Adipocyte (in vitro differentiated cells): Measurements from ENCODE around the gene SVOPL.

Source experiments
- DNase-seq: peaks from one replicate; pipeline ENCODE4 v3.0.0-alpha.2; 2015; ENCODE audit warnings: low read depth
- H3K27me3 ChIP-seq: replicated peaks from 2 replicates; pipeline ENCODE4 v1.7.0; 2013; ENCODE audit warnings: mild to moderate bottlenecking, low read length, moderate library complexity; ENCODE audit not compliant: control insufficient read depth, insufficient read depth
- H3K36me3 ChIP-seq: 2 replicates; pipeline ENCODE4 v1.7.0; 2013; ENCODE audit warnings: low read length, mild to moderate bottlenecking, moderate library complexity; ENCODE audit not compliant: control insufficient read depth, insufficient read depth, severe bottlenecking
- H3K4me1 ChIP-seq: 2 replicates; pipeline ENCODE4 v1.7.0; 2013; ENCODE audit warnings: mild to moderate bottlenecking, low read length, moderate library complexity; ENCODE audit not compliant: control insufficient read depth, insufficient read depth
- H3K4me3 ChIP-seq: 2 replicates; pipeline ENCODE4 v1.7.0; 2013; ENCODE audit warnings: mild to moderate bottlenecking, low read length, moderate library complexity
- H3K9ac ChIP-seq: 2 replicates; pipeline ENCODE4 v1.7.0; 2013; ENCODE audit warnings: mild to moderate bottlenecking, low read length, moderate library complexity
- H3K9me3 ChIP-seq: 2 replicates; pipeline ENCODE4 v1.7.0; 2013; ENCODE audit warnings: mild to moderate bottlenecking, low read length, moderate library complexity; ENCODE audit not compliant: control insufficient read depth

SVOPL gene

GRCh38 chr7:138554674-138555073 is 146.5 kb downstream of the SVOPL start:
- DNase-seq, result no peak
- Histone ChIP-seq H3K9ac (no peak overlapping the region), H3K27me3 (no peaks in the 10 kb centered on the region), H3K36me3 (peaks cover 89% of the 10 kb centered on the region), H3K4me1 (no peaks in the 10 kb centered on the region), H3K4me3 (no peak overlapping the region), H3K9me3 (peaks cover 67% of the 10 kb centered on the region)

- H3K36me3 ChIP-seq, result peaks cover 84% of the 10 kb centered on the region
- peaks cover 58% of the 10 kb centered on the region for H3K9me3 ChIP-seq
- no peaks in the 10 kb centered on the region for H3K27me3 ChIP-seq
- H3K4me3 ChIP-seq, result no peak overlapping the region
- H3K9ac ChIP-seq, result no peak overlapping the region
- no peak for DNase-seq
- H3K4me1 ChIP-seq, result no peaks in the 10 kb centered on the region
Measured at GRCh38 chr7:138553805-138554204, 147.4 kb downstream of the SVOPL start.

- Histone ChIP-seq H3K9me3 (peaks cover 31% of the 10 kb centered on the region), H3K4me1 (peaks cover under 1% of the 10 kb centered on the region), H3K4me3 (no peak overlapping the region), H3K9ac (no peak overlapping the region), H3K36me3 (peaks cover 63% of the 10 kb centered on the region), H3K27me3 (no peaks in the 10 kb centered on the region)
- no peak for DNase-seq
Measured at GRCh38 chr7:138551102-138551501, 150.1 kb downstream of the SVOPL start.

- Histone ChIP-seq H3K4me1 (peaks cover 2% of the 10 kb centered on the region), H3K27me3 (no peaks in the 10 kb centered on the region), H3K4me3 (no peak overlapping the region), H3K9me3 (peaks cover 25% of the 10 kb centered on the region), H3K36me3 (peaks cover 56% of the 10 kb centered on the region), H3K9ac (no peak overlapping the region)
- no peak for DNase-seq
Measured at GRCh38 chr7:138550337-138550736, 150.8 kb downstream of the SVOPL start.

DNA sequence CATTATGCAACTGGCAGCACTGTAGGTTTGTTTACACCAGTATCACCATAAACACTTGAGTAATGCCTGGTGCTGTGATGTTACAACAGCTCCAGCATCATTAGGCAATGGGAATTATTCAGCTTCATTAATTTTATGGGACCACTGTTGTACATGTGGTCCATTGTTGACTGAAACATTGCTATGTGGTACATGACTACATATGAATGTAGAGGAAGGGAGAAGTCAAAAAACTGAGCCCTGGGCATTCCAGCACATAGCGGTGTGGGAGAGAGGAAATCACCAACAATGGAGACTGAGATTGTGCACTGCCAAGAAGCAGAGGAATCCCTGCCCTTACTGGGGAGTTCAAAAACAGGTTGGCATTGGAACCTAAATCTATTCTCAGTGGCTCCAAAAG is 152.1 kb downstream of the SVOPL start:
- no peak overlapping the region for H3K9ac ChIP-seq
- H3K27me3 ChIP-seq, result no peaks in the 10 kb centered on the region
- no peak overlapping the region for H3K4me3 ChIP-seq
- peaks cover 14% of the 10 kb centered on the region for H3K9me3 ChIP-seq
- DNase-seq, result no peak
- peaks cover 2% of the 10 kb centered on the region for H3K4me1 ChIP-seq
- peaks cover 44% of the 10 kb centered on the region for H3K36me3 ChIP-seq

DNA sequence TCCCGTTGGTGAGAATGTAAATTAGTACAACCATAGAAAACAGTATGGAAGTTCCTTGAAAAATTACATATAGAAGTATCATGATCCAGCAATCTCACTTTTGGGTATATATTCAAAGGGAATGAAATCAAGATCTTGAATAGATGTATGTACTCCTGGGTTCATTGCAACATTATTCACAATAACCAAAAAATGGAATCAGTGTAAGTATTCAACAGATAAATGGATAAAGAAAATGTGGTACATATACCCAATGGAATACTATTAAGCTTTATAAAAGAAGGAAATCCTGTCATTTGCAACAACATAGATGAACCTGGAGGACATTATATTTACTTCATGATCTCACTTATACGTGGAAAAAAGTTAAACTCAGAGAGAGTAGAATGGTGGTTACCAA is 154.3 kb downstream of the SVOPL start:
- no peak overlapping the region for H3K4me3 ChIP-seq
- no peak for DNase-seq
- peaks cover 31% of the 10 kb centered on the region for H3K36me3 ChIP-seq

GRCh38 chr7:138546064-138546619 is 155.0 kb downstream of the SVOPL start:
- no peak for DNase-seq
- Histone ChIP-seq H3K27me3 (no peaks in the 10 kb centered on the region), H3K9ac (no peak overlapping the region), H3K36me3 (peaks cover 30% of the 10 kb centered on the region), H3K4me3 (no peak overlapping the region), H3K9me3 (no peaks in the 10 kb centered on the region), H3K4me1 (peaks cover 2% of the 10 kb centered on the region)

More for the DNA sequence above, 154.3 kb downstream of the SVOPL start:
- no peak overlapping the region for H3K9ac ChIP-seq
- H3K27me3 ChIP-seq, result no peaks in the 10 kb centered on the region
- peaks cover 2% of the 10 kb centered on the region for H3K4me1 ChIP-seq
- no peaks in the 10 kb centered on the region for H3K9me3 ChIP-seq

DNA sequence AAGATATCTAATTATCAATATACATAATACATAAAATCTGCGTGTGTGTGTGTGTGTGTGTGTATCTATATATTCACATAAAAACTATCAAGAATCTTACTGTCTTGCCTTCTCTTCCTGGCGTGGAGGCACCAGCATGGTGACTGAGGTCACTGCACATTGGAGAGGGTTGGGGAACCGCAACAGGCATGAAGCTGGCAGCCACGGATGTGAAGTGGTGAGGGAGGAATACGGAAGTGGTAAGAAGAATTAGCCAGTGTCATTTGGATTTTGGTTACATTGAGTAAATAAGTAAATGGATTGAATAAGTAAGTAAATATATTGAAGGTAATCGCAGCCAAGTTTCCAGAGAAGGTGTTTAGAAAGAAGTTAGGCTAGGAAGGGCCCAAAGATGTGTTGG is 156.0 kb downstream of the SVOPL start:
- H3K36me3 ChIP-seq, result peaks cover 32% of the 10 kb centered on the region
- DNase-seq, result no peak

More for the DNA sequence above, 156.0 kb downstream of the SVOPL start:
- H3K4me3 ChIP-seq, result no peak overlapping the region
- peaks cover 2% of the 10 kb centered on the region for H3K4me1 ChIP-seq
- no peaks in the 10 kb centered on the region for H3K9me3 ChIP-seq
- H3K9ac ChIP-seq, result no peak overlapping the region
- H3K27me3 ChIP-seq, result no peaks in the 10 kb centered on the region
